H1 (cell line): ENCODE results near the gene PPP1R12A. TPM values are rescaled to one million over a fixed set of nuclear protein-coding genes. Genes with fewer than 3 reads are reported as not detected.

ENCODE experiments used
- CTCF ChIA-PET: fragments of 300-600 bp; sonication (Branson Sonifier 250); formaldehyde crosslinking; loops from one replicate; lab custom pipeline; 2021; ENCODE audit not compliant: partially characterized antibody; lab: Charles Lee
- POLR2A ChIA-PET: fragments of 300-600 bp; sonication (Branson Sonifier 250); formaldehyde crosslinking; loops from one replicate; lab custom pipeline; 2021; ENCODE audit warnings: inconsistent platforms; ENCODE audit not compliant: partially characterized antibody; lab: Charles Lee
- DNase-seq, 2 experiments: peaks; one replicate each; pipeline versions ENCODE4 v3.0.0 to v3.0.0-alpha.2; 2010 to 2022; ENCODE audit warnings: low spot score in 2 of 2, low read depth in 1 of 2, mixed read lengths in 1 of 2
- FAIRE-seq: peaks from 2 replicates; lab custom pipeline; 2011; peaks lifted over from hg19 to GRCh38; lab: Jason Lieb, UNC
- H2AFZ ChIP-seq: 2 replicates; pipeline ENCODE4 v1.8.1; 2012; ENCODE audit warnings: low read length, inconsistent platforms
- H2AK5ac ChIP-seq: 2 replicates; pipeline ENCODE4 v1.6.1; 2013; ENCODE audit warnings: low read depth, low read length
- H2BK120ac ChIP-seq: replicated peaks from 2 replicates; pipeline ENCODE3; 2013; ENCODE audit warnings: low read depth, low read length, inconsistent platforms
- H2BK12ac ChIP-seq: 2 replicates; pipeline ENCODE4 v1.6.1; 2013; ENCODE audit warnings: low read depth, low read length
- H2BK15ac ChIP-seq: 2 replicates; pipeline ENCODE4 v1.6.1; 2013; ENCODE audit warnings: low read length
- H2BK20ac ChIP-seq: 2 replicates; pipeline ENCODE4 v1.6.1; 2013; ENCODE audit warnings: low read length
- H2BK5ac ChIP-seq: 2 replicates; pipeline ENCODE4 v1.6.1; 2013; ENCODE audit warnings: low read depth, low read length
- H3K14ac ChIP-seq: 2 replicates; pipeline ENCODE4 v1.6.1; 2013; ENCODE audit warnings: inconsistent platforms; ENCODE audit not compliant: insufficient read length
- H3K18ac ChIP-seq: 2 replicates; pipeline ENCODE4 v1.6.1; 2013; ENCODE audit warnings: low read length; ENCODE audit errors: extremely low read depth
- H3K23ac ChIP-seq: 2 replicates; pipeline ENCODE4 v1.6.1; 2013; ENCODE audit warnings: inconsistent platforms; ENCODE audit not compliant: insufficient read length
- H3K23me2 ChIP-seq: 2 replicates; pipeline ENCODE4 v1.6.1; 2013; ENCODE audit warnings: low read depth, low read length
- H3K27ac ChIP-seq: 2 replicates; pipeline ENCODE4 v1.6.1; 2011; ENCODE audit warnings: low read depth, low read length, inconsistent platforms
- H3K27me3 ChIP-seq, 4 experiments: replicated peaks in 1 of 4; 1 replicate in 1 of 4; 2 replicates in 3 of 4; pipeline versions ENCODE4 v1.6.1 to v1.8.1; 2011 to 2013; ENCODE audit warnings: low read length in 3 of 4, mild to moderate bottlenecking in 3 of 4, inconsistent platforms in 2 of 4, mixed read lengths in 2 of 4, moderate library complexity in 1 of 4; ENCODE audit not compliant: control insufficient read depth in 3 of 4, insufficient read depth in 3 of 4; ENCODE audit errors: extremely low read depth in 1 of 4
- H3K36me3 ChIP-seq, 4 experiments: 2 replicates each; pipeline versions ENCODE4 v1.6.1 to v1.8.1; 2011 to 2013; ENCODE audit warnings: mild to moderate bottlenecking in 4 of 4, low read length in 3 of 4, moderate library complexity in 2 of 4, control low read depth in 1 of 4, inconsistent platforms in 1 of 4; ENCODE audit not compliant: insufficient read depth in 4 of 4, control insufficient read depth in 2 of 4
- H3K4ac ChIP-seq: replicated peaks from 2 replicates; pipeline ENCODE3; 2013; ENCODE audit warnings: low read length, low read depth, mixed read lengths, inconsistent platforms; ENCODE audit not compliant: insufficient read length
- H3K4me1 ChIP-seq, 4 experiments: replicated peaks in 1 of 4; 1 replicate in 1 of 4; 2 replicates in 3 of 4; pipeline versions ENCODE4 v1.6.1 to v1.8.1; 2011 to 2013; ENCODE audit warnings: low read length in 3 of 4, inconsistent platforms in 2 of 4, mixed read lengths in 1 of 4; ENCODE audit not compliant: insufficient read depth in 4 of 4, control insufficient read depth in 3 of 4
- H3K4me2 ChIP-seq, 2 experiments: 2 replicates each; pipeline versions ENCODE4 v1.6.1 to v1.8.1; 2011 to 2013; ENCODE audit warnings: low read depth in 2 of 2, low read length in 2 of 2, control low read depth in 1 of 2, inconsistent platforms in 1 of 2, mild to moderate bottlenecking in 1 of 2; ENCODE audit not compliant: insufficient read depth in 1 of 2
- H3K4me3 ChIP-seq, 4 experiments: fragments of 200-600, 300-600 bp in 1 of 4; sonication (generic), shearing (Covaris generic), sonication (Bioruptor Twin) in 1 of 4; 2 replicates each; pipeline versions ENCODE4 v1.5.1 to v1.8.1; 2011 to 2016; ENCODE audit warnings: low read length in 4 of 4, low read depth in 3 of 4, control low read depth in 2 of 4, inconsistent platforms in 2 of 4, mild to moderate bottlenecking in 2 of 4, mixed read lengths in 1 of 4, moderate library complexity in 1 of 4; ENCODE audit not compliant: insufficient read depth in 2 of 4; ENCODE audit errors: extremely low read depth in 1 of 4
- H3K56ac ChIP-seq: replicated peaks from 2 replicates; pipeline ENCODE3; 2013; ENCODE audit warnings: low read depth, mild to moderate bottlenecking, mixed read lengths, low read length, inconsistent platforms; ENCODE audit not compliant: insufficient read length
- H3K79me1 ChIP-seq: 2 replicates; pipeline ENCODE4 v1.6.1; 2013; ENCODE audit warnings: low read depth, low read length, control low read depth
- H3K79me2 ChIP-seq, 2 experiments: 2 replicates each; pipeline versions ENCODE4 v1.6.1 to v1.8.1; 2012 to 2013; ENCODE audit warnings: low read length in 2 of 2, mild to moderate bottlenecking in 2 of 2, inconsistent platforms in 1 of 2; ENCODE audit not compliant: insufficient read depth in 2 of 2, control insufficient read depth in 1 of 2
- H3K9ac ChIP-seq, 4 experiments: replicated peaks in 1 of 4; 1 replicate in 1 of 4; 2 replicates in 3 of 4; pipeline versions ENCODE4 v1.6.1 to v1.8.1; 2011 to 2013; ENCODE audit warnings: low read depth in 3 of 4, low read length in 3 of 4, control low read depth in 2 of 4, mild to moderate bottlenecking in 2 of 4, moderate library complexity in 2 of 4, inconsistent platforms in 1 of 4; ENCODE audit errors: extremely low read depth in 1 of 4
- H3K9me3 ChIP-seq, 2 experiments: 2 replicates each; pipeline versions ENCODE4 v1.6.1 to v1.8.1; 2012 to 2013; ENCODE audit warnings: mild to moderate bottlenecking in 2 of 2, moderate library complexity in 2 of 2, control low read depth in 1 of 2, inconsistent platforms in 1 of 2, low read depth in 1 of 2, low read length in 1 of 2, mixed read lengths in 1 of 2; ENCODE audit not compliant: insufficient read depth in 2 of 2
- H4K20me1 ChIP-seq, 2 experiments: replicated peaks in 1 of 2; 2 replicates each; pipeline versions ENCODE3 to v1.8.1; 2011 to 2013; ENCODE audit warnings: inconsistent platforms in 2 of 2, low read length in 2 of 2, mild to moderate bottlenecking in 1 of 2; ENCODE audit not compliant: insufficient read depth in 2 of 2, control insufficient read depth in 1 of 2
- H4K5ac ChIP-seq: 2 replicates; pipeline ENCODE4 v1.6.1; 2013; ENCODE audit warnings: low read length, low read depth, mixed read lengths, inconsistent platforms; ENCODE audit not compliant: insufficient read length
- H4K8ac ChIP-seq: 2 replicates; pipeline ENCODE4 v1.8.0; 2013; ENCODE audit warnings: mild to moderate bottlenecking, moderate library complexity, low read length, inconsistent platforms; ENCODE audit not compliant: insufficient read depth; ENCODE audit errors: extremely low read depth
- H4K91ac ChIP-seq: replicated peaks from 2 replicates; pipeline ENCODE3; 2013; ENCODE audit warnings: low read length, mixed read lengths, inconsistent platforms; ENCODE audit not compliant: insufficient read length
- HDAC2 ChIP-seq, 2 experiments: fragments of 300-600 bp in 1 of 2; sonication (generic) in 1 of 2; IDR thresholded peaks; 2 replicates each; pipeline ENCODE4 v1.6.1; 2011 to 2012; ENCODE audit warnings: low read depth in 2 of 2, low read length in 2 of 2, mild to moderate bottlenecking in 2 of 2, moderate library complexity in 2 of 2, borderline replicate concordance in 1 of 2, inconsistent platforms in 1 of 2
- POLR2AphosphoS5 ChIP-seq: IDR thresholded peaks from 2 replicates; pipeline ENCODE4 v1.6.1; 2011; ENCODE audit warnings: low read depth, low read length
- WGBS, 2 experiments: shearing (Covaris generic) in 1 of 2; methylation state at CpG; one replicate each; pipeline versions ENCODE4 v1.1.6 to v1.1.7; 2013 to 2015; ENCODE audit warnings: low lambda C conversion rate in 2 of 2, mixed read lengths in 2 of 2, inconsistent platforms in 1 of 2, low coverage in 1 of 2, missing lambda C conversion rate in 1 of 2; ENCODE audit not compliant: insufficient replicate concordance in 2 of 2, insufficient coverage in 1 of 2, insufficient read length in 1 of 2; ENCODE audit errors: extremely low coverage in 1 of 2, missing lambda C conversion rate in 1 of 2; 5-methylcytosine and 5-hydroxymethylcytosine counted together
- polyA plus RNA-seq, 7 experiments: library from polyadenylated mRNA; depleted of rRNA in 3 of 7; stranded (reverse) in 5 of 7; unstranded in 2 of 7; fragments of >200 nt in 5 of 7; fragments of 200-250 nt in 2 of 7; gene quantifications; 1 replicate in 5 of 7; 2 replicates in 1 of 7; 4 replicates in 1 of 7; pipeline versions ENCODE4 v1.2.1 to v1.2.3, GENCODE V29; 2011 to 2013; ENCODE audit warnings: missing spikeins in 2 of 7, mixed read lengths in 2 of 7
- total RNA-seq: library from RNA; stranded (reverse); fragmentation: NEBNext Ultra II Directional; extraction: Animal tissue kit (Norgen Biotek cat#: 25700); gene quantifications from 2 replicates; pipeline ENCODE4 v1.2.1, GENCODE V29; 2021

PPP1R12A gene
- total and polyA plus RNA-seq, 2 of the 8 experiments (the other 6 are each of a cell fraction or from before 2014, with no cell fraction given) = 14.7 to 81.5 TPM

DNA sequence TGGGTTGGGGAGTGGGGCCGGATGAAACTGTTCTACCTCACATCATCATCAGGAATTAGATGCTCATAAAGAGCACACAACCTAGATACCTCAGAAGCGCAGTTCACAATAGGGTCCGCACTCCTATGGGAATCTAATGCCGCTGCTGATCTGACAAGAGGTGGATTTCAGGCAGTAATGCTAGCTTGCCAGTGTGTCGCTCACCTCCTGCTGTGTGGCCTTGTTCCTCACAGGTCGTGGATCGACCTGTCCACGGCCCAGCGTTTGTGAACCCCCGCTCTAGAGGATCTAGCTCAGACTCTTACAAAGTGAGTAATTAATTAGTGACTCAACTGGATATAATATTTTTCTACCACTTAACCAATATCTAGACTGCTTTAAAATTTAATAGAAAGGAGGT, 5.8 kb downstream of the PPP1R12A start:
- no peak overlapping the region for H2BK15ac ChIP-seq
- no peak overlapping the region for H3K27ac ChIP-seq
- DNase-seq (no peak), FAIRE-seq (no peak)
- H3K4me1 ChIP-seq = peaks cover 0 to 6% (median 2%) of the 10 kb centered on the region in 4 experiments; a peak in 2 of 7 replicates
- no peaks in the 10 kb centered on the region; the same call in 1 of the 2 replicates for H3K79me1 ChIP-seq
- no peaks in the 10 kb centered on the region for H3K36me3 ChIP-seq
- no peak overlapping the region for H3K18ac ChIP-seq
- CTCF ChIA-PET = interaction anchor here (1.7 kb wide), 1 partner anchor 53 kb away, joined by 3 read pairs; no protein-coding TSS in a partner anchor
- no peak overlapping the region for H2BK12ac ChIP-seq
- H3K14ac ChIP-seq = no peak overlapping the region
- no peak overlapping the region for H3K4me3 ChIP-seq
- H3K56ac ChIP-seq = no peak overlapping the region
- no peak overlapping the region for H3K4ac ChIP-seq
- H3K79me2 ChIP-seq = peaks cover 24 to 100% of the 10 kb centered on the region in 2 experiments
- H3K23ac ChIP-seq = no peak overlapping the region
- no peak overlapping the region for H4K8ac ChIP-seq
- no peak overlapping the region for H2BK20ac ChIP-seq
- H2BK5ac ChIP-seq = no peak overlapping the region
- H3K23me2 ChIP-seq = peaks cover 3% of the 10 kb centered on the region
- H2AFZ ChIP-seq = no peak overlapping the region
- no peak overlapping the region for H4K5ac ChIP-seq
- H2AK5ac ChIP-seq = no peak overlapping the region
- no peak overlapping the region for H3K9ac ChIP-seq
- no peak overlapping the region for H4K91ac ChIP-seq
- H4K20me1 ChIP-seq = peaks cover 6 to 7% of the 10 kb centered on the region in 2 experiments
- TF ChIP-seq POLR2AphosphoS5 (peak; percentile 60; the same call in 1 of the 2 replicates), HDAC2 (IDR thresholded peaks at IDR 0.05; ENCODE audit: borderline replicate concordance in 1 of 2, low read depth in 2 of 2, low read length in 2 of 2) (no peak)
- 79% methylated on average over 10 of the region's 10 CpGs; no CpG with 5 or more reads in 1 of the 2 experiments for WGBS, 2 experiments
- no peaks in the 10 kb centered on the region for H3K27me3 ChIP-seq
- H3K4me2 ChIP-seq = no peak overlapping the region
- H3K9me3 ChIP-seq = no peaks in the 10 kb centered on the region
- POLR2A ChIA-PET = interaction anchor here (0.8 kb wide), 1 partner anchor 18 kb away, joined by 3 read pairs; no protein-coding TSS in a partner anchor
- no peak overlapping the region for H2BK120ac ChIP-seq
